ENCODE results near the gene DGKQ.

The DGKQ gene

GRCh38 chr4:973431-974397 is at the start of gene DGKQ:
DGKQ (minus strand) TSS chr4:973569; CDS start chr4:973482, 87 bp downstream.
- peaks cover 14% of the 10 kb centered on the region; the same call in 1 of the 2 replicates for H4K20me1 ChIP-seq (ENCODE audit: control insufficient read depth, insufficient read depth, low read depth, low read length)
- H3K9me3 ChIP-seq (ENCODE audit: control insufficient read depth, insufficient read depth, low read length) = no peaks in the 10 kb centered on the region
- no peaks in the 10 kb centered on the region for H3K27me3 ChIP-seq (ENCODE audit: control insufficient read depth, low read length)
- peak within 1 kb of the TSS; percentile 64 for H3K4me2 ChIP-seq (ENCODE audit: low read length)
- TF ChIP-seq EZH2phosphoT487 (IDR thresholded peaks at IDR 0.05; ENCODE audit: borderline replicate concordance, low read length) = no peak
- TF ChIP-seq CTCF (IDR thresholded peaks at IDR 0.05; ENCODE audit: low read depth, low read length, poor library complexity, severe bottlenecking) = no peak
- H3K27ac ChIP-seq (ENCODE audit: low read depth, low read length) = no peak within 1 kb of the TSS
- no peaks in the 10 kb centered on the region for H3K9me2 ChIP-seq (replicated peaks; ENCODE audit: control insufficient read depth, low read length)
- H3K4me3 ChIP-seq (ENCODE audit: low read length) = peak within 1 kb of the TSS; percentile 75
- H3K79me2 ChIP-seq (ENCODE audit: control insufficient read depth, low read length) = no peaks in the 10 kb centered on the region
- H3K36me3 ChIP-seq (ENCODE audit: control insufficient read depth, low read length) = no peaks in the 10 kb centered on the region
- H3F3A ChIP-seq (ENCODE audit: control insufficient read depth, insufficient read depth) = no peaks in the 10 kb centered on the region
- H3K4me1 ChIP-seq (ENCODE audit: control insufficient read depth, low read length) = peaks cover 7% of the 10 kb centered on the region

GRCh38 chr4:1022739-1023066 is 49.3 kb upstream of the DGKQ start:
- TF ChIP-seq CTCF (IDR thresholded peaks at IDR 0.05; ENCODE audit: low read depth, low read length, poor library complexity, severe bottlenecking) (no peak), EZH2phosphoT487 (IDR thresholded peaks at IDR 0.05; ENCODE audit: borderline replicate concordance, low read length) (no peak)
- no peaks in the 10 kb centered on the region for H3K9me2 ChIP-seq (replicated peaks; ENCODE audit: control insufficient read depth, low read length)
- no peaks in the 10 kb centered on the region for H4K20me1 ChIP-seq (ENCODE audit: control insufficient read depth, insufficient read depth, low read depth, low read length)
- no peaks in the 10 kb centered on the region for H3K36me3 ChIP-seq (ENCODE audit: control insufficient read depth, low read length)
- no peaks in the 10 kb centered on the region for H3K9me3 ChIP-seq (ENCODE audit: control insufficient read depth, insufficient read depth, low read length)
- H3K4me3 ChIP-seq (ENCODE audit: low read length) = no peak overlapping the region
- H3K4me1 ChIP-seq (ENCODE audit: control insufficient read depth, low read length) = peaks cover 27% of the 10 kb centered on the region
- H3K27ac ChIP-seq (ENCODE audit: low read depth, low read length) = no peak overlapping the region
- no peak overlapping the region for H3K4me2 ChIP-seq (ENCODE audit: low read length)
- no peaks in the 10 kb centered on the region for H3K27me3 ChIP-seq (ENCODE audit: control insufficient read depth, low read length)
- H3K79me2 ChIP-seq (ENCODE audit: control insufficient read depth, low read length) = no peaks in the 10 kb centered on the region
- peaks cover 4% of the 10 kb centered on the region; the same call in 1 of the 2 replicates for H3F3A ChIP-seq (ENCODE audit: control insufficient read depth, insufficient read depth)

GRCh38 chr4:1022051-1022738 is 48.8 kb upstream of the DGKQ start:
- H3K4me1 ChIP-seq (ENCODE audit: control insufficient read depth, low read length) = peaks cover 27% of the 10 kb centered on the region

More at GRCh38 chr4:1022051-1022738, 48.8 kb upstream of the DGKQ start:
- Histone ChIP-seq H3K4me3 (ENCODE audit: low read length) (no peak overlapping the region), H3K79me2 (ENCODE audit: control insufficient read depth, low read length) (no peaks in the 10 kb centered on the region), H3F3A (ENCODE audit: control insufficient read depth, insufficient read depth) (peaks cover 4% of the 10 kb centered on the region; the same call in 1 of the 2 replicates), H3K9me2 (replicated peaks; ENCODE audit: control insufficient read depth, low read length) (no peaks in the 10 kb centered on the region), H4K20me1 (ENCODE audit: control insufficient read depth, insufficient read depth, low read depth, low read length) (no peaks in the 10 kb centered on the region), H3K36me3 (ENCODE audit: control insufficient read depth, low read length) (no peaks in the 10 kb centered on the region), H3K4me2 (ENCODE audit: low read length) (no peak overlapping the region), H3K27me3 (ENCODE audit: control insufficient read depth, low read length) (no peaks in the 10 kb centered on the region), H3K9me3 (ENCODE audit: control insufficient read depth, insufficient read depth, low read length) (no peaks in the 10 kb centered on the region), H3K27ac (ENCODE audit: low read depth, low read length) (no peak overlapping the region)
- TF ChIP-seq CTCF (IDR thresholded peaks at IDR 0.05; ENCODE audit: low read depth, low read length, poor library complexity, severe bottlenecking) (no peak), EZH2phosphoT487 (IDR thresholded peaks at IDR 0.05; ENCODE audit: borderline replicate concordance, low read length) (no peak)

Measured in DOHH2 (cell line).